HepG2 (cell line): Measurements from ENCODE around the gene TBL2. TPM values are rescaled to one million over a fixed set of nuclear protein-coding genes. Genes with fewer than 3 reads are reported as not detected.

Experiments
- ATAC-seq: fragments of 200-7000 bp; cut with Tn5 transposase; 3 replicates; pipeline ENCODE4 v1.9.1; 2020; ENCODE audit warnings: mild to moderate bottlenecking, moderate library complexity
- BruUV-seq: library from RNA; stranded (reverse); fragments of 400-500 nt; replicated peaks from 2 replicates; lab custom pipeline; 2021; lab: Mats Ljungman, UMichigan
- CTCF ChIA-PET: fragments of 300-600 bp; formaldehyde crosslinking; extraction: SDS; loops from one replicate; lab custom pipeline; 2021; ENCODE audit warnings: low total read pairs, inconsistent platforms, low intra/inter-chr PET ratio; lab: Yijun Ruan, JAX
- POLR2A ChIA-PET: fragments of 350-600 bp; sonication (Branson Sonifier 250); formaldehyde crosslinking; loops from one replicate; lab custom pipeline; 2020; ENCODE audit warnings: antibody characterized with exemption, inconsistent platforms; lab: Yijun Ruan, JAX
- DNase-seq: peaks from one replicate; pipeline ENCODE4 v3.0.0-alpha.2; 2015; ENCODE audit warnings: low spot score
- FAIRE-seq: peaks from 3 replicates; lab custom pipeline; 2011; peaks lifted over from hg19 to GRCh38; lab: Jason Lieb, UNC
- H2AFZ ChIP-seq: one replicate; pipeline ENCODE4 v1.6.1; 2011; ENCODE audit warnings: low read length, inconsistent platforms
- H3K27ac ChIP-seq: fragments of 300-600 bp; 3 replicates; pipeline ENCODE4 v1.8.0; 2011; ENCODE audit warnings: mixed run types, mild to moderate bottlenecking, mixed read lengths, low read length, inconsistent platforms; ENCODE audit not compliant: insufficient read depth; ENCODE audit errors: extremely low read length
- H3K27me3 ChIP-seq, 2 experiments: fragments of 200-600 bp in 1 of 2; 2 replicates in 1 of 2; 3 replicates in 1 of 2; pipeline versions ENCODE4 v1.6.0 to v1.8.0; 2011; ENCODE audit warnings: low read length in 2 of 2, mild to moderate bottlenecking in 2 of 2, moderate library complexity in 2 of 2, inconsistent platforms in 1 of 2; ENCODE audit not compliant: insufficient read depth in 2 of 2, control insufficient read depth in 1 of 2
- H3K36me3 ChIP-seq, 2 experiments: fragments of 200-600 bp in 1 of 2; replicated peaks in 1 of 2; 2 replicates in 1 of 2; 3 replicates in 1 of 2; pipeline versions ENCODE4 v1.5.1 to v1.8.0; 2011; ENCODE audit warnings: low read length in 2 of 2, inconsistent platforms in 1 of 2; ENCODE audit not compliant: insufficient read depth in 2 of 2, control insufficient read depth in 1 of 2
- H3K4me1 ChIP-seq: 2 replicates; pipeline ENCODE4 v1.5.1; 2012; ENCODE audit warnings: low read length, inconsistent platforms; ENCODE audit not compliant: insufficient read depth
- H3K4me2 ChIP-seq: 2 replicates; pipeline ENCODE4 v1.6.0; 2011; ENCODE audit warnings: low read depth, low read length, inconsistent platforms
- H3K4me3 ChIP-seq, 3 experiments: fragments of 200-600 bp in 1 of 3; sonication (generic), shearing (Covaris generic) in 1 of 3; replicated peaks in 1 of 3; 2 replicates each; pipeline ENCODE4 v1.5.1; 2011 to 2016; ENCODE audit warnings: low read length in 3 of 3, inconsistent platforms in 2 of 3, low read depth in 2 of 3, mild to moderate bottlenecking in 2 of 3, control low read depth in 1 of 3, mixed read lengths in 1 of 3; ENCODE audit not compliant: insufficient read depth in 1 of 3
- H3K79me2 ChIP-seq: one replicate; pipeline ENCODE4 v1.6.1; 2011; ENCODE audit warnings: low read length, inconsistent platforms; ENCODE audit not compliant: insufficient read depth
- H3K9ac ChIP-seq: 2 replicates; pipeline ENCODE4 v1.6.0; 2011; ENCODE audit warnings: mild to moderate bottlenecking, low read depth, low read length, inconsistent platforms; ENCODE audit not compliant: insufficient read depth
- H3K9me3 ChIP-seq: 2 replicates; pipeline ENCODE4 v1.5.1; 2012; ENCODE audit warnings: mild to moderate bottlenecking, low read length
- H4K20me1 ChIP-seq: 2 replicates; pipeline ENCODE4 v1.6.0; 2011; ENCODE audit warnings: inconsistent platforms, mild to moderate bottlenecking, low read length, moderate library complexity; ENCODE audit not compliant: insufficient read depth
- AHR ChIP-seq: IDR thresholded peaks from 2 replicates; pipeline ENCODE4 v1.6.1; 2018; ENCODE audit warnings: missing genetic modification reagents, missing compliant biosample characterization
- ATF7-NPFF ChIP-seq: sonication (generic); formaldehyde crosslinking; IDR thresholded peaks from 2 replicates; pipeline ENCODE4 v1.8.1; 2023; ENCODE audit warnings: mild to moderate bottlenecking, low read depth, missing genetic modification reagents, moderate library complexity
- JARID2 ChIP-seq: sonication (generic); formaldehyde crosslinking; IDR thresholded peaks from 2 replicates; pipeline ENCODE4 v1.8.1; 2023; ENCODE audit warnings: missing genetic modification reagents, inconsistent platforms; ENCODE audit not compliant: insufficient replicate concordance
- MED8 ChIP-seq: sonication (generic); formaldehyde crosslinking; IDR thresholded peaks from 2 replicates; pipeline ENCODE4 v1.8.1; 2023; ENCODE audit warnings: mild to moderate bottlenecking, missing genetic modification reagents; ENCODE audit not compliant: insufficient replicate concordance
- NFE2L2 ChIP-seq: fragments of 150-350 bp; IDR thresholded peaks from 2 replicates; pipeline ENCODE4 v1.6.1; 2014; ENCODE audit warnings: low read length
- SOX13 ChIP-seq, 3 experiments: fragments of 450-650 bp in 1 of 3; sonication (generic) in 1 of 3; formaldehyde crosslinking in 1 of 3; IDR thresholded peaks in 2 of 3; conservative IDR thresholded peaks in 1 of 3; 2 replicates each; pipeline versions ENCODE4 v1.5.0 to v1.6.1; 2016 to 2020; ENCODE audit warnings: antibody characterized with exemption in 1 of 3, mild to moderate bottlenecking in 1 of 3, missing compliant biosample characterization in 1 of 3, missing genetic modification reagents in 1 of 3, moderate library complexity in 1 of 3
- TEAD2 ChIP-seq: sonication (generic); formaldehyde crosslinking; IDR thresholded peaks from 2 replicates; pipeline ENCODE4 v1.9.0; 2021; ENCODE audit warnings: missing genetic modification reagents
- ZBTB7A ChIP-seq: sonication (generic); formaldehyde crosslinking; IDR thresholded peaks from 2 replicates; pipeline ENCODE4 v1.8.0; 2022; ENCODE audit warnings: mild to moderate bottlenecking, missing genetic modification reagents
- ZNF160 ChIP-seq: sonication (generic); formaldehyde crosslinking; IDR thresholded peaks from 2 replicates; pipeline ENCODE4 v1.8.0; 2022; ENCODE audit warnings: mild to moderate bottlenecking, inconsistent platforms, missing genetic modification reagents
- ZNF296 ChIP-seq: sonication (generic); formaldehyde crosslinking; conservative IDR thresholded peaks from 2 replicates; pipeline ENCODE4 v1.5.0; 2020; ENCODE audit warnings: mild to moderate bottlenecking, missing genetic modification reagents
- ZNF329 ChIP-seq: sonication (generic); formaldehyde crosslinking; IDR thresholded peaks from 2 replicates; pipeline ENCODE4 v1.9.0; 2021; ENCODE audit warnings: low read depth, mild to moderate bottlenecking, missing genetic modification reagents
- ZNF546 ChIP-seq: sonication (generic); formaldehyde crosslinking; conservative IDR thresholded peaks from 2 replicates; pipeline ENCODE4 v1.8.1; 2023; ENCODE audit warnings: mild to moderate bottlenecking, missing genetic modification reagents
- WGBS: methylation state at CpG from one replicate; pipeline ENCODE4 v1.1.6; 2017; ENCODE audit warnings: low lambda C conversion rate; 5-methylcytosine and 5-hydroxymethylcytosine counted together
- in situ Hi-C: cut with HindIII; loops from 2 replicates; pipeline ENCODE4 v1.10.0; 2017; ENCODE audit warnings: low pct_unique_long_range_greater_than_20kb; ENCODE audit not compliant: extremely low pct_ligation_motif_present
- intact Hi-C: fragments of 100-400 bp; cut with micrococcal nuclease; formaldehyde crosslinking; loops from one replicate; pipeline ENCODE4 v1.10.0; 2022; ENCODE audit not compliant: unreplicated experiment
- polyA plus RNA-seq, 8 experiments: library from polyadenylated mRNA; depleted of rRNA in 3 of 8; stranded (reverse) in 7 of 8; unstranded in 1 of 8; fragments of >200 nt; fragmentation: Illumina TruSeq in 4 of 8; extraction: Trizol in 4 of 8; gene quantifications; 2 replicates each; pipeline versions ENCODE4 v1.2.1 to v1.2.3, GENCODE V29; 2011 to 2016; ENCODE audit warnings: low read depth in 4 of 8, missing spikeins in 1 of 8, mixed read lengths in 1 of 8; ENCODE audit not compliant: insufficient read depth in 1 of 8
- total RNA-seq, 5 experiments: library from RNA; depleted of rRNA; stranded (reverse); fragments of >200 nt; fragmentation: Illumina TruSeq; extraction: Trizol; gene quantifications; 2 replicates each; pipeline ENCODE4 v1.2.3, GENCODE V29; 2016; ENCODE audit warnings: low read depth in 1 of 5
- TF ChIP-seq, protein P1 (sequence below): sonication (generic); formaldehyde crosslinking; IDR thresholded peaks from 2 replicates; pipeline ENCODE4 v1.4.0; 2020; ENCODE audit warnings: missing genetic modification reagents, mild to moderate bottlenecking, borderline replicate concordance
- TF ChIP-seq, protein P2 (sequence below): IDR thresholded peaks from 2 replicates; pipeline ENCODE4 v1.6.1; 2016; ENCODE audit warnings: missing compliant biosample characterization, missing genetic modification reagents, borderline replicate concordance
- TF ChIP-seq, protein P3 (sequence below): IDR thresholded peaks from 2 replicates; pipeline ENCODE4 v1.6.1; 2012; ENCODE audit warnings: inconsistent platforms

TBL2 gene
- total and polyA plus RNA-seq, 2 of the 13 experiments (the other 11 are each of a cell fraction or from before 2014, with no cell fraction given) = 43.4 to 47.2 TPM

DNA sequence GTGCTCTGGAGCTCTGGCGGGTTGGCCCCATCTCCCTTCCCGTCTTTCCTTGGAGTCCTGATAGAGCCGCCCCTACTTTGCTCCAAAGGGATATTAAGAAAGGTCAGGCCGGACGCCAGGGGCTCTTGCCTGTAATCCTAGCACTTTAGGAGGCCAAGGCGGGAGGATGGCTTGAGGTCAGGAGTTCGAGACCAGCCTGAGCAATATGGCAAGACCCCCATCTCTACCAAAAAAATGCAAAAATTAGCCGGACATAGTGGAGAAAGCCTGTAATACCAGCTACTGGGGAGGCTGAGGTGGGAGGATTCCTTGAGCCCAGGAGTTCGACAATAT, 46.3 kb upstream of the TBL2 start (continued):
- no peak for TF ChIP-seq JARID2 (CRISPR knock-in tag)

DNA sequence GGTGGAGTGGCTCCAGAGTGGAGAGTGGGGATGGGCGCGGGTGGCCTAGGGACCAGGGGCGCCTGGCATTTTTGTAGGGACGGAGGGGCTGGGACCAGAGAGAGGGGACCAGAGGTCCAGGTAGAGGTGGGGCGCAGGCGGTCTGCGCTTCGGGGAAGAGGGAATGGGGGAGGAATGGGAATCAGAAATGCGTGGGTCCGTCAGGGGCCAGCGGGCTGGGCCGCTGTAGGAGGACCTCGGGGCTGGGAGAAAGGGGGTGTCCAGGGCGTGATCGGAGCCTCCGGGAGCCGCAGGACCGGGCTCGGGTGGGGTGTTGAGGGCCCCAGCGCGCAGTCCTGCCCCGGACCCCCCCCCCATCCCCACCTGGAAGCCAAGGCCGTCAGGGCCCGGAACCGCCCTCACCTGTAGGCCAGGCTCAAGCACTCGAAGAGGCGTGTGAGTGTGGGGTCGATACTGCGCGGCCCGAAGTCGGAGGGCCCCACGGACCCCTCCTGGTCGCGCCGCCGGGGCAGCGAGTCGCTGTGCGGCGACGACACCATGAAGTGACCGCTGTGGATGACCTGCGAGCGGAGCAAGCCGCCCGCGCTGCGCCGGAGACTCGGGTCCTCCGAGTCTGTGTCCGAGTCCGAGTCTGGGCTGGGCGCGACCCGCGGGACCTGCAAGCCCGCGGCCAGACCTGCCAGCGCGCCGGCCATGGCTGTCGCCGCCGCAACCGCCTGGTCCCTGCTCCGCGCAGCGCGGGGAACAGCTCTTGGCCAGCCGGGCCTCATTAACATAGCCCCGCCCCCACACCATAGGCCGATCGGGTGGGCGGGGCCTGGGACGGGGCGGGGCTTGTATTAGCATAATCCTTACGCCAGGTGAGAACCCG, 45.7 kb upstream of the TBL2 start, which contains the start of gene MLXIPL:
Gene MLXIPL (minus strand): TSS at position 725 of the 871 bp plus-strand sequence. CDS start 30 bp downstream, at position 695.
- Histone ChIP-seq H3K4me1 (peaks cover 47% of the 10 kb centered on the region), H3K27ac (peak within 1 kb of the TSS; percentile 95), H3K9me3 (no peaks in the 10 kb centered on the region), H2AFZ (no peak within 1 kb of the TSS), H3K27me3 (no peaks in the 10 kb centered on the region; a peak in 1 of 5 replicates), H3K9ac (peak within 1 kb of the TSS; percentile 98), H3K4me3 (peak within 1 kb of the TSS; percentile 91 to 99 (median 97)), H4K20me1 (peaks cover 16% of the 10 kb centered on the region), H3K79me2 (peaks cover 34% of the 10 kb centered on the region), H3K36me3 (peaks cover 0 to 5% of the 10 kb centered on the region in 2 experiments; a peak in 3 of 5 replicates), H3K4me2 (peak within 1 kb of the TSS; percentile 64)
- ChIA-PET POLR2A (interaction anchor here (0.7 to 13.2 kb wide), 18 partner anchors 13 to 115 kb away, joined by 3 to 416 read pairs (median 6); partner anchors contain the start of genes ABHD11, BUD23, DNAJC30 and STX1A), CTCF (interaction anchor here (1.3 kb wide), 1 partner anchor 11 kb away, joined by 3 read pairs; no protein-coding TSS in a partner anchor)
- BruUV-seq = no TSS peak
- intact Hi-C loops (loop anchor here (2.0 kb wide), 1 partner anchor 41 kb away; no protein-coding TSS in a partner anchor), in situ Hi-C loops (no loop called here)
- WGBS = 2% methylated on average over 26 of the region's 80 CpGs
- DNase-seq (peak; percentile 83), FAIRE-seq (peak; percentile 52), ATAC-seq (peak; percentile 76)
- TF ChIP-seq, protein P1, sequence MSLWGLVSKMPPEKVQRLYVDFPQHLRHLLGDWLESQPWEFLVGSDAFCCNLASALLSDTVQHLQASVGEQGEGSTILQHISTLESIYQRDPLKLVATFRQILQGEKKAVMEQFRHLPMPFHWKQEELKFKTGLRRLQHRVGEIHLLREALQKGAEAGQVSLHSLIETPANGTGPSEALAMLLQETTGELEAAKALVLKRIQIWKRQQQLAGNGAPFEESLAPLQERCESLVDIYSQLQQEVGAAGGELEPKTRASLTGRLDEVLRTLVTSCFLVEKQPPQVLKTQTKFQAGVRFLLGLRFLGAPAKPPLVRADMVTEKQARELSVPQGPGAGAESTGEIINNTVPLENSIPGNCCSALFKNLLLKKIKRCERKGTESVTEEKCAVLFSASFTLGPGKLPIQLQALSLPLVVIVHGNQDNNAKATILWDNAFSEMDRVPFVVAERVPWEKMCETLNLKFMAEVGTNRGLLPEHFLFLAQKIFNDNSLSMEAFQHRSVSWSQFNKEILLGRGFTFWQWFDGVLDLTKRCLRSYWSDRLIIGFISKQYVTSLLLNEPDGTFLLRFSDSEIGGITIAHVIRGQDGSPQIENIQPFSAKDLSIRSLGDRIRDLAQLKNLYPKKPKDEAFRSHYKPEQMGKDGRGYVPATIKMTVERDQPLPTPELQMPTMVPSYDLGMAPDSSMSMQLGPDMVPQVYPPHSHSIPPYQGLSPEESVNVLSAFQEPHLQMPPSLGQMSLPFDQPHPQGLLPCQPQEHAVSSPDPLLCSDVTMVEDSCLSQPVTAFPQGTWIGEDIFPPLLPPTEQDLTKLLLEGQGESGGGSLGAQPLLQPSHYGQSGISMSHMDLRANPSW (CRISPR knock-in tag) = no peak
- TF ChIP-seq, protein P2, sequence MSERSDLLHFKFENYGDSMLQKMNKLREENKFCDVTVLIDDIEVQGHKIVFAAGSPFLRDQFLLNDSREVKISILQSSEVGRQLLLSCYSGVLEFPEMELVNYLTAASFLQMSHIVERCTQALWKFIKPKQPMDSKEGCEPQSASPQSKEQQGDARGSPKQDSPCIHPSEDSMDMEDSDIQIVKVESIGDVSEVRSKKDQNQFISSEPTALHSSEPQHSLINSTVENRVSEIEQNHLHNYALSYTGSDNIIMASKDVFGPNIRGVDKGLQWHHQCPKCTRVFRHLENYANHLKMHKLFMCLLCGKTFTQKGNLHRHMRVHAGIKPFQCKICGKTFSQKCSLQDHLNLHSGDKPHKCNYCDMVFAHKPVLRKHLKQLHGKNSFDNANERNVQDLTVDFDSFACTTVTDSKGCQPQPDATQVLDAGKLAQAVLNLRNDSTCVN (CRISPR knock-in tag) = peak; percentile 39; the same call in 1 of the 2 replicates
- TF ChIP-seq NFE2L2 (no peak), ZNF160 (CRISPR knock-in tag) (no peak), TEAD2 (CRISPR knock-in tag) (no peak), ZNF546 (CRISPR knock-in tag) (no peak; the same call in 1 of the 2 replicates), ATF7-NPFF (CRISPR knock-in tag) (peak; percentile 94), MED8 (CRISPR knock-in tag) (no peak), ZNF296 (CRISPR knock-in tag) (no peak), AHR (CRISPR knock-in tag) (no peak; the same call in 1 of the 2 replicates), ZBTB7A (CRISPR knock-in tag) (no peak), SOX13 (IDR thresholded peaks at IDR 0.05) (no peak; the same call in 1 of the 2 replicates), SOX13 (CRISPR knock-in tag; conservative IDR thresholded peaks at IDR 0.05 in 1 of 2, IDR thresholded peaks at IDR 0.05 in 1 of 2) (no peak; a peak in 1 of 4 replicates), ZNF329 (CRISPR knock-in tag) (peak; percentile 85)
- TF ChIP-seq, protein P3, sequence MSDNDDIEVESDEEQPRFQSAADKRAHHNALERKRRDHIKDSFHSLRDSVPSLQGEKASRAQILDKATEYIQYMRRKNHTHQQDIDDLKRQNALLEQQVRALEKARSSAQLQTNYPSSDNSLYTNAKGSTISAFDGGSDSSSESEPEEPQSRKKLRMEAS = peak; percentile 43; the same call in 1 of the 2 replicates
